Thoracic aorta (tissue), 2 donors: Measurements from ENCODE around the gene CNTNAP2. TPM values are rescaled to one million over a fixed set of nuclear protein-coding genes. Genes with fewer than 3 reads are reported as not detected.

Experiments used
- ATAC-seq: fragments of 150-250 bp; one replicate; pipeline ENCODE4 v1.8.0; 2017; ENCODE audit warnings: low read depth; ENCODE audit not compliant: insufficient number of reproducible peaks, low FRiP score
- DNase-seq: peaks from one replicate; pipeline ENCODE4 v3.0.0-alpha.2; 2020; ENCODE audit warnings: low spot score
- H3K27ac ChIP-seq, 2 donors: fragments of 200-600 bp; sonication (generic); 1 replicate in 1 of 2; 2 replicates in 1 of 2; pipeline ENCODE4 v1.5.1; 2016; ENCODE audit warnings: mild to moderate bottlenecking in 2 of 2, moderate library complexity in 2 of 2
- H3K27me3 ChIP-seq: fragments of 200-600 bp; sonication (generic); replicated peaks from 2 replicates; pipeline ENCODE4 v1.6.0; 2016; ENCODE audit warnings: mild to moderate bottlenecking; ENCODE audit not compliant: insufficient read depth
- H3K36me3 ChIP-seq: fragments of 200-600 bp; sonication (generic); one replicate; pipeline ENCODE4 v1.5.1; 2016
- H3K4me1 ChIP-seq, 2 donors: fragments of 200-600 bp; sonication (generic); 1 replicate in 1 of 2; 2 replicates in 1 of 2; pipeline versions ENCODE4 v1.5.1 to v1.6.0; 2016; ENCODE audit warnings: low read depth in 2 of 2, mild to moderate bottlenecking in 1 of 2; ENCODE audit not compliant: control insufficient read depth in 1 of 2
- H3K4me3 ChIP-seq: fragments of 200-600 bp; sonication (generic); 2 replicates; pipeline ENCODE4 v1.5.1; 2016; ENCODE audit warnings: mild to moderate bottlenecking
- H3K9me3 ChIP-seq: fragments of 200-600 bp; sonication (generic); 2 replicates; pipeline ENCODE4 v1.5.1; 2016
- CTCF ChIP-seq: fragments of 200-600 bp; sonication (generic); IDR thresholded peaks from one replicate; pipeline ENCODE4 v1.5.1; 2019; ENCODE audit warnings: antibody characterized with exemption
- total RNA-seq, 2 donors: library from RNA; depleted of rRNA; stranded (reverse); fragments of >200 nt; gene quantifications; one replicate each; pipeline versions ENCODE4 v1.1.0 to v1.2.3, GENCODE V29; 2016

Gene CNTNAP2
- total RNA-seq, 2 donors from 2014 or later = not detected

- H3K36me3 ChIP-seq = no peaks in the 10 kb centered on the region
- no peaks in the 10 kb centered on the region for H3K27me3 ChIP-seq
- DNase-seq (no peak), ATAC-seq (no peak)
- no peaks in the 10 kb centered on the region for H3K9me3 ChIP-seq
- H3K27ac ChIP-seq = no peak overlapping the region
- no peaks in the 10 kb centered on the region for H3K4me1 ChIP-seq
- TF ChIP-seq CTCF = no peak
- H3K4me3 ChIP-seq = no peak overlapping the region
Observed at GRCh38 chr7:147161405-147161804, 1044.8 kb downstream of the CNTNAP2 start.

GRCh38 chr7:147170341-147171012 is 1053.9 kb downstream of the CNTNAP2 start:
- Histone ChIP-seq H3K27me3 (no peaks in the 10 kb centered on the region), H3K27ac (no peak overlapping the region), H3K36me3 (no peaks in the 10 kb centered on the region), H3K9me3 (no peaks in the 10 kb centered on the region), H3K4me1 (no peaks in the 10 kb centered on the region), H3K4me3 (no peak overlapping the region)
- ATAC-seq (no peak), DNase-seq (no peak)
- no peak for TF ChIP-seq CTCF

GRCh38 chr7:147171013-147171391 is 1054.4 kb downstream of the CNTNAP2 start:
- ATAC-seq = no peak
- Histone ChIP-seq H3K27ac (no peak overlapping the region), H3K4me1 (no peaks in the 10 kb centered on the region), H3K36me3 (no peaks in the 10 kb centered on the region), H3K9me3 (no peaks in the 10 kb centered on the region), H3K4me3 (no peak overlapping the region), H3K27me3 (no peaks in the 10 kb centered on the region)
- no peak for DNase-seq
- no peak for TF ChIP-seq CTCF

- DNase-seq = no peak
- no peaks in the 10 kb centered on the region for H3K9me3 ChIP-seq
- no peak overlapping the region for H3K27ac ChIP-seq
- no peaks in the 10 kb centered on the region for H3K36me3 ChIP-seq
- no peak overlapping the region for H3K4me3 ChIP-seq
- no peaks in the 10 kb centered on the region for H3K4me1 ChIP-seq
- ATAC-seq = no peak
- no peak for TF ChIP-seq CTCF
- H3K27me3 ChIP-seq = no peaks in the 10 kb centered on the region
Observed at GRCh38 chr7:147173883-147174282, 1057.3 kb downstream of the CNTNAP2 start.

- Histone ChIP-seq H3K4me1 (no peaks in the 10 kb centered on the region), H3K36me3 (no peaks in the 10 kb centered on the region), H3K27ac (no peak overlapping the region), H3K4me3 (no peak overlapping the region), H3K9me3 (no peaks in the 10 kb centered on the region), H3K27me3 (no peaks in the 10 kb centered on the region)
- no peak for DNase-seq
- TF ChIP-seq CTCF = no peak
- ATAC-seq = no peak
Observed at GRCh38 chr7:147182874-147183273, 1066.3 kb downstream of the CNTNAP2 start.
